K562 (cell line): Measurements from ENCODE around the gene CLDN7. TPM values are rescaled to one million over a fixed set of nuclear protein-coding genes. Genes with fewer than 3 reads are reported as not detected.

Experiments used
- ASH1L ChIP-seq: fragments of 450-650 bp; IDR thresholded peaks from 2 replicates; pipeline ENCODE4 v1.6.1; 2018; ENCODE audit warnings: borderline replicate concordance, mild to moderate bottlenecking, low read depth; ENCODE audit not compliant: partially characterized antibody
- BMI1 ChIP-seq: fragments of 150-350 bp; IDR thresholded peaks from 2 replicates; pipeline ENCODE4 v1.6.1; 2014; ENCODE audit warnings: low read length
- ELF1 ChIP-seq: fragments of 200-800 bp; sonication (Bioruptor generic); IDR thresholded peaks from 2 replicates; pipeline ENCODE4 v1.6.1; 2016; ENCODE audit warnings: missing genetic modification characterization, missing compliant biosample characterization
- NCOR1 ChIP-seq: fragments of 450-650 bp; IDR thresholded peaks from 2 replicates; pipeline ENCODE4 v1.6.1; 2016; ENCODE audit warnings: mild to moderate bottlenecking, moderate library complexity
- NFE2 ChIP-seq: IDR thresholded peaks from 2 replicates; pipeline ENCODE4 v1.6.1; 2014; ENCODE audit warnings: antibody characterized with exemption, low read depth
- NUFIP1 ChIP-seq: fragments of 450-650 bp; IDR thresholded peaks from 2 replicates; pipeline ENCODE4 v1.6.1; 2018; ENCODE audit not compliant: partially characterized antibody
- TEAD1 ChIP-seq, 2 experiments: fragments of 450-650 bp in 1 of 2; sonication (generic) in 1 of 2; formaldehyde crosslinking; IDR thresholded peaks; 2 replicates each; pipeline versions ENCODE4 v1.4.0 to v1.8.0; 2020 to 2022; ENCODE audit warnings: mild to moderate bottlenecking in 2 of 2, missing genetic modification reagents in 1 of 2
- polyA plus RNA-seq, 8 experiments: library from polyadenylated mRNA; depleted of rRNA in 4 of 8; stranded (reverse) in 5 of 8; unstranded in 3 of 8; fragments of >200 nt; fragmentation: Nextera tagmentation in 2 of 8; fragmentation: Illumina TruSeq in 1 of 8; extraction: Ambion mirVana in 2 of 8; extraction: Trizol in 1 of 8; gene quantifications; 2 replicates each; pipeline versions ENCODE4 v1.2.1 to v1.2.3, GENCODE V29; 2011 to 2014; ENCODE audit warnings: inconsistent platforms in 1 of 8, missing spikeins in 1 of 8
- total RNA-seq, 7 experiments: library from RNA; depleted of rRNA in 6 of 7; stranded (reverse); fragments of >200 nt in 6 of 7; fragmentation: Illumina TruSeq in 2 of 7; extraction: Trizol in 2 of 7; gene quantifications; 2 replicates each; pipeline versions ENCODE4 v1.2.1 to v1.2.3, GENCODE V29; 2011 to 2021; ENCODE audit warnings: low replicate concordance in 1 of 7
- TF ChIP-seq, protein P1 (sequence below): sonication (generic); formaldehyde crosslinking; IDR thresholded peaks from 2 replicates; pipeline ENCODE4 v1.8.0; 2022; ENCODE audit warnings: mild to moderate bottlenecking, missing genetic modification reagents, borderline replicate concordance
- TF ChIP-seq, protein P2 (sequence below): sonication (generic); formaldehyde crosslinking; IDR thresholded peaks from 2 replicates; pipeline ENCODE4 v1.8.0; 2022; ENCODE audit warnings: mild to moderate bottlenecking, missing genetic modification reagents

Gene CLDN7
- total and polyA plus RNA-seq, 9 of the 15 experiments (the other 6 are each of a cell fraction or from before 2014, with no cell fraction given): 2.2 to 14.5 (median 7.6) TPM

DNA sequence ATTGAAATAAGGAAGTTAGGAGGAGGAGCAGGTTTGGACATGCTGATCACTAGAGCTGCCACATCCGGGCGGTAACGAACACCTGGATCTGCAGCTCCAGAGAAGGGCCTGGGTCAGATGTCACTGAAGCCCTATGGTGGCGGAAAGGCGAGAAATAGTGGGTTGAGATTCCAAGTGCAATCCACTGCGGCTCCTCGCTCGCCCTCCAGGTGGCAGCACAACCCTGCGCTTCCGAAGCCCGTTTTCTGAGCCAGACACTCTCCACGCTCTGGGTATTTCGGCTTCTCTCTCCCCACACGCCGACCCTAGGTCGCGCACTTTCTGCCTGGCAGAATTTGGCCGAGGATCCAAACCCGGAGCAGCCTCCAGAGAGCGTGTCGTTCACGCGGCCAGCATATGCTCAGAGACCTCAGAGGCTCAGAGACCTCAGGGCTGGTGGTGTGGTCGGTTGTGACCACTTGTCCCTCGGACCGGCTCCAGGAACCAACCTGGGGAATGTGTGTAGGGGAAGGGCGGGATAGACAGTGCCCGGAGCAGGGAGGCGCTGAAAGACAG lies 18.3 kb upstream of the CLDN7 start (continued):
- no peak for TF ChIP-seq NCOR1
- TF ChIP-seq, protein P1, sequence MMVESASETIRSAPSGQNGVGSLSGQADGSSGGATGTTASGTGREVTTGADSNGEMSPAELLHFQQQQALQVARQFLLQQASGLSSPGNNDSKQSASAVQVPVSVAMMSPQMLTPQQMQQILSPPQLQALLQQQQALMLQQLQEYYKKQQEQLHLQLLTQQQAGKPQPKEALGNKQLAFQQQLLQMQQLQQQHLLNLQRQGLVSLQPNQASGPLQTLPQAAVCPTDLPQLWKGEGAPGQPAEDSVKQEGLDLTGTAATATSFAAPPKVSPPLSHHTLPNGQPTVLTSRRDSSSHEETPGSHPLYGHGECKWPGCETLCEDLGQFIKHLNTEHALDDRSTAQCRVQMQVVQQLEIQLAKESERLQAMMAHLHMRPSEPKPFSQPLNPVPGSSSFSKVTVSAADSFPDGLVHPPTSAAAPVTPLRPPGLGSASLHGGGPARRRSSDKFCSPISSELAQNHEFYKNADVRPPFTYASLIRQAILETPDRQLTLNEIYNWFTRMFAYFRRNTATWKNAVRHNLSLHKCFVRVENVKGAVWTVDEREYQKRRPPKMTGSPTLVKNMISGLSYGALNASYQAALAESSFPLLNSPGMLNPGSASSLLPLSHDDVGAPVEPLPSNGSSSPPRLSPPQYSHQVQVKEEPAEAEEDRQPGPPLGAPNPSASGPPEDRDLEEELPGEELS (CRISPR knock-in tag): peak; percentile 90
- no peak for TF ChIP-seq NUFIP1
- TF ChIP-seq TEAD1 (CRISPR knock-in tag; IDR thresholded peaks at IDR 0.05): peak in 1 of 2 experiments; percentile 88; a peak in 1 of 4 replicates
- no peak for TF ChIP-seq NFE2
- TF ChIP-seq, protein P2, sequence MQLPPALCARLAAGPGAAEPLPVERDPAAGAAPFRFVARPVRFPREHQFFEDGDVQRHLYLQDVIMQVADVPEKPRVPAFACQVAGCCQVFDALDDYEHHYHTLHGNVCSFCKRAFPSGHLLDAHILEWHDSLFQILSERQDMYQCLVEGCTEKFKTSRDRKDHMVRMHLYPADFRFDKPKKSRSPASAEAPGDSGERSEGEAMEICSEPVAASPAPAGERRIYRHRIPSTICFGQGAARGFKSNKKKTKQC: peak; percentile 86
- no peak for TF ChIP-seq ELF1 (tag)
- no peak for TF ChIP-seq BMI1
- no peak for TF ChIP-seq ASH1L
